Lung (tissue), 12 donors: ENCODE results near the gene RFWD3. TPM values are rescaled to one million over a fixed set of nuclear protein-coding genes. Genes with fewer than 3 reads are reported as not detected.

Source experiments
- ATAC-seq: fragments of 200-7000 bp; cut with Tn5 transposase; one replicate; pipeline ENCODE4 v1.9.1; 2020; ENCODE audit warnings: moderate number of reproducible peaks; ENCODE audit not compliant: insufficient read depth, low FRiP score
- DNase-seq, 3 donors: peaks; one replicate each; pipeline ENCODE4 v3.0.0-alpha.2; 2013 to 2017
- H3K27ac ChIP-seq, 2 donors: one replicate each; pipeline ENCODE4 v1.5.1; 2013; ENCODE audit warnings: mild to moderate bottlenecking in 2 of 2, moderate library complexity in 2 of 2, control low read depth in 1 of 2, inconsistent platforms in 1 of 2, low read depth in 1 of 2, low read length in 1 of 2
- H3K27me3 ChIP-seq, 3 donors: one replicate each; pipeline ENCODE4 v1.5.1; 2013; ENCODE audit warnings: low read length in 2 of 3; ENCODE audit not compliant: control insufficient read depth in 3 of 3, insufficient read depth in 3 of 3
- H3K36me3 ChIP-seq, 4 donors: one replicate each; pipeline ENCODE4 v1.5.1; 2013; ENCODE audit warnings: low read length in 4 of 4, mild to moderate bottlenecking in 1 of 4, moderate library complexity in 1 of 4; ENCODE audit not compliant: control insufficient read depth in 4 of 4, insufficient read depth in 4 of 4
- H3K4me1 ChIP-seq, 5 donors: one replicate each; pipeline ENCODE4 v1.5.1; 2013; ENCODE audit warnings: low read length in 5 of 5, mild to moderate bottlenecking in 2 of 5, moderate library complexity in 1 of 5; ENCODE audit not compliant: control insufficient read depth in 5 of 5, insufficient read depth in 5 of 5
- H3K4me3 ChIP-seq: one replicate; pipeline ENCODE4 v1.5.1; 2013; ENCODE audit warnings: mild to moderate bottlenecking, control low read depth, moderate library complexity
- H3K9ac ChIP-seq, 2 donors: one replicate each; pipeline ENCODE4 v1.5.1; 2013; ENCODE audit warnings: low read length in 2 of 2, control low read depth in 1 of 2; ENCODE audit not compliant: insufficient read depth in 1 of 2
- H3K9me3 ChIP-seq, 4 donors: one replicate each; pipeline ENCODE4 v1.5.1; 2013; ENCODE audit warnings: low read length in 3 of 4, mild to moderate bottlenecking in 1 of 4, moderate library complexity in 1 of 4; ENCODE audit not compliant: control insufficient read depth in 4 of 4, insufficient read depth in 3 of 4
- WGBS, 2 donors: extraction: QIAGEN DNeasy Blood & Tissue Kit; methylation state at CpG; one replicate each; pipeline ENCODE4 v1.1.7; 2013; 5-methylcytosine and 5-hydroxymethylcytosine counted together
- polyA plus RNA-seq, 2 donors: library from polyadenylated mRNA; stranded (reverse); fragments of 200-250 nt; gene quantifications; one replicate each; pipeline ENCODE4 v1.2.1, GENCODE V29; 2013
- total RNA-seq, 2 donors: library from RNA; depleted of rRNA in 1 of 2; stranded (reverse); fragments of >200 nt in 1 of 2; gene quantifications; one replicate each; pipeline ENCODE4 v1.2.1, GENCODE V29; 2014 to 2021
- TF ChIP-seq, protein P1 (sequence below): IDR thresholded peaks from 2 replicates; pipeline ENCODE4 v1.5.1; 2012; ENCODE audit warnings: mild to moderate bottlenecking; ENCODE audit errors: control extremely low read depth, extremely low read depth
- donor health status: control.
- donor health status: control.
- donor health status: Bipolar disorder and iron deficiency.
- donor health status: healthy.
- donor health status: DM: yes; HTN: yes; CAD: no.

The RFWD3 gene
- total and polyA plus RNA-seq, 4 donors: 7.4 to 23.3 (median 11.4) TPM

DNA sequence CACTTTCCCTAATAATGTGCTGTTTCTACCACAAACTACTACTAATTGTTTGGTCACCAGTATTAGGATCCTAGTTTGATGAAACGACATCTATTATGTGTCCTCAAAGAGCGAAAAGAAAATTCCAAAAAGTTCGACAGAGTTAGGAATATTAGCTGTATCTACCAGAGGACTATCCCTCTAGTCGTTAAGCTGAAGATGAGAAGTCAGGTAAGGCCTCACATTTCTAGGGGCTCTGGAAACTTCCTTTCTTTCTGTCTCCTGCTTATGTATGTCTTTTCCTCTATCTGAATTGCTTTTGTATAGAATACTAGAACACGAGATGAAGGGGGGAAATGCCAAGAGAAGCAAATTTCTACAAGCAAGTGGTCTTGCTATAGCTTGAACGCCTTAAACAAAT lies 61.3 kb downstream of the RFWD3 start:
- Histone ChIP-seq H3K4me1 (peaks cover 4 to 31% (median 7%) of the 10 kb centered on the region in 5 donors), H3K27me3 (no peaks in the 10 kb centered on the region), H3K27ac (peak overlapping the region in 1 of 2 donors; percentile 31), H3K9ac (peak overlapping the region; percentile 84 to 87), H3K4me3 (no peak overlapping the region), H3K36me3 (no peaks in the 10 kb centered on the region), H3K9me3 (no peaks in the 10 kb centered on the region)
- TF ChIP-seq, protein P1, sequence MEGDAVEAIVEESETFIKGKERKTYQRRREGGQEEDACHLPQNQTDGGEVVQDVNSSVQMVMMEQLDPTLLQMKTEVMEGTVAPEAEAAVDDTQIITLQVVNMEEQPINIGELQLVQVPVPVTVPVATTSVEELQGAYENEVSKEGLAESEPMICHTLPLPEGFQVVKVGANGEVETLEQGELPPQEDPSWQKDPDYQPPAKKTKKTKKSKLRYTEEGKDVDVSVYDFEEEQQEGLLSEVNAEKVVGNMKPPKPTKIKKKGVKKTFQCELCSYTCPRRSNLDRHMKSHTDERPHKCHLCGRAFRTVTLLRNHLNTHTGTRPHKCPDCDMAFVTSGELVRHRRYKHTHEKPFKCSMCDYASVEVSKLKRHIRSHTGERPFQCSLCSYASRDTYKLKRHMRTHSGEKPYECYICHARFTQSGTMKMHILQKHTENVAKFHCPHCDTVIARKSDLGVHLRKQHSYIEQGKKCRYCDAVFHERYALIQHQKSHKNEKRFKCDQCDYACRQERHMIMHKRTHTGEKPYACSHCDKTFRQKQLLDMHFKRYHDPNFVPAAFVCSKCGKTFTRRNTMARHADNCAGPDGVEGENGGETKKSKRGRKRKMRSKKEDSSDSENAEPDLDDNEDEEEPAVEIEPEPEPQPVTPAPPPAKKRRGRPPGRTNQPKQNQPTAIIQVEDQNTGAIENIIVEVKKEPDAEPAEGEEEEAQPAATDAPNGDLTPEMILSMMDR: no peak
- DNase-seq (peak in 1 of 3 donors; percentile 21), ATAC-seq (no peak)
- WGBS, 2 donors: 51 to 73% methylated on average over 6 of the region's 6 CpGs

DNA sequence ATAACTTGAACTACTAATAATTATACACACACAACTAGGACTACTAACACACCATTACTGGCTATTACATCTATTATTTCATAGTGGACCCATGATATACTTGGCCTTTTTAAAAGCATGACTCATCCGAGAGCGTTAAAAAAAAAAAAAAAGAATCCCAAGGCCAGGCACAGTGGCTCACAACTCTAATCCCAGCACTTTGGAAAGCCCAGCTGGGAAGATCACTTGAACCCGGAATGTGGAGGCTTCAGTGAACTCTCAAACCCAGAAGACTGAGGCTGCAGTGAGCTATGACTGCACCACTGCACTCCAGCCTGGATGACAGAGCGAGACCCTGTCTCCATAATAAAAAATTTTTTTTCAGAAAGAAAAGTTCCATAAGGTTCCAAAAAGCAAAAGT lies 62.8 kb downstream of the RFWD3 start:
- no peak overlapping the region for H3K4me3 ChIP-seq
- DNase-seq (no peak), ATAC-seq (no peak)
- H3K9me3 ChIP-seq: no peaks in the 10 kb centered on the region
- no peak overlapping the region for H3K27ac ChIP-seq
- 74 to 90% methylated on average over 4 of the region's 4 CpGs for WGBS, 2 donors
- H3K27me3 ChIP-seq: no peaks in the 10 kb centered on the region
- peaks cover 4 to 31% (median 7%) of the 10 kb centered on the region in 5 donors for H3K4me1 ChIP-seq
- no peak overlapping the region for H3K9ac ChIP-seq
- H3K36me3 ChIP-seq: no peaks in the 10 kb centered on the region
- TF ChIP-seq, protein P1: no peak

DNA sequence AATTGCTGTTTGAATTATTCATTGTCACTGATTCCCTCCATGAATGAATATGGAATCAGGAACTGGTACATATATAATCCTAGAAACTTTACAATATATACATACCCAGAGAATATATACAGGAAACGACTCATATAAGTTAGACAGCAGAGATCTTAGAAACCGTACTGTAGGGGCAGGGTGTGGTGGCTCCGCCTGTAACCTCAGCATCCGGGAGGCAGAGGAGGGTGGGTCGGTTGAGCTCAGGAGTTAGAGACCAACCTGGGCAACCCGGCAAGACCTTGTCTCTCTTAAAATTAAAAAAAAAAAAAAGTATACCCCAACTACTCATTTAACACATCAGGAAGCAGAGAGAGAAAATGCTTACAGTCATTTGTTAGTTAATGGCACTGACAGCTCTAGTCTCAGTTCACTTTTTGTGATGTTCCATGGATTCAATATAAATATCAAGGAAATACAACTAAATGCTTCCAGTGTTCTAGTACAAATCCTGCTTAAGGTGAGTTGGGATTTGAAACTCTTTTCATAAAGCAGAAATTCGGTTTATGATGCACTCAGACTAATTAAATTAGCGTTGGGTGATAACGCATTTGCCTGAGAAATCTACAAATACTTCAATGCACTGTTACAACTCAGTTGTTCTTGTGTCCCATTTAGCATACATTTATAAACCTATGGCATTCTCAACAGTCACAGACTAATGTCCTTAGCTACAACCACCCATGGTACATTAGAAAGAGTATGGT lies 65.4 kb downstream of the RFWD3 start:
- Histone ChIP-seq H3K9ac (no peak overlapping the region), H3K27me3 (no peaks in the 10 kb centered on the region), H3K4me3 (no peak overlapping the region), H3K4me1 (peaks cover 4 to 22% (median 7%) of the 10 kb centered on the region in 5 donors), H3K27ac (no peak overlapping the region), H3K36me3 (no peaks in the 10 kb centered on the region), H3K9me3 (no peaks in the 10 kb centered on the region)
- 44 to 54% methylated on average over 9 of the region's 9 CpGs for WGBS, 2 donors
- TF ChIP-seq, protein P1: no peak
- DNase-seq: no peak
- no peak for ATAC-seq
